Lower leg skin (tissue), 3 donors: ENCODE data around the gene KRTAP21-1.

Source experiments
- CTCF ChIP-seq, 3 donors: fragments of 450-650 bp; IDR thresholded peaks; one replicate each; pipeline ENCODE4 v1.5.1; 2016; ENCODE audit warnings: antibody characterized with exemption in 3 of 3, mild to moderate bottlenecking in 3 of 3, moderate library complexity in 2 of 3
- POLR2A ChIP-seq, 2 donors: fragments of 450-650 bp; IDR thresholded peaks; one replicate each; pipeline ENCODE4 v1.6.1; 2016 to 2017; ENCODE audit warnings: antibody characterized with exemption in 2 of 2, mild to moderate bottlenecking in 1 of 2, moderate library complexity in 1 of 2

- TF ChIP-seq CTCF (IDR thresholded peaks at IDR 0.05) (no peak), POLR2A (IDR thresholded peaks at IDR 0.05) (no peak)
These were observed 24.0 kb upstream of the KRTAP21-1 start for GRCh38 chr21:30779249-30779648.
